HCT116 (cell line): ENCODE measurements around the gene IRAK1BP1. TPM values are rescaled to one million over a fixed set of nuclear protein-coding genes. Genes with fewer than 3 reads are reported as not detected.

Source experiments
- ATAC-seq: fragments of 200-7000 bp; cut with Tn5 transposase; 2 replicates; pipeline ENCODE4 v1.9.1; 2020; ENCODE audit warnings: mild to moderate bottlenecking, moderate library complexity
- BruUV-seq: library from RNA; stranded (reverse); fragments of 400-500 nt; replicated peaks from 2 replicates; lab custom pipeline; 2021; lab: Mats Ljungman, UMichigan
- CTCF ChIA-PET: fragments of 300-600 bp; sonication (Branson Sonifier 250); formaldehyde crosslinking; loops from one replicate; lab custom pipeline; 2021; ENCODE audit warnings: antibody characterized with exemption; lab: Charles Lee
- POLR2A ChIA-PET: fragments of 300-600, 350-600 bp; sonication (Branson Sonifier 250); formaldehyde crosslinking; loops from one replicate; lab custom pipeline; 2021; ENCODE audit warnings: antibody characterized with exemption; lab: Charles Lee
- RAD21 ChIA-PET, 2 experiments: fragments of 300-600 bp; sonication (Branson Sonifier 250); formaldehyde crosslinking; loops; one replicate each; lab custom pipeline; 2023; ENCODE audit warnings: low total read pairs in 2 of 2; ENCODE audit not compliant: uncharacterized antibody in 2 of 2, unreplicated experiment in 2 of 2, low non-redundant PET in 1 of 2; lab: Charles Lee
- DNase-seq: peaks from one replicate; pipeline ENCODE4 v3.0.0-alpha.2; 2010; ENCODE audit warnings: low read depth, low spot score
- H2AFZ ChIP-seq: fragments of 200-600 bp; shearing (Covaris generic), sonication (generic); 2 replicates; pipeline ENCODE4 v1.6.1; 2017; ENCODE audit warnings: low read depth, mixed run types, mixed read lengths, antibody characterized with exemption, low read length; ENCODE audit not compliant: poor library complexity, severe bottlenecking
- H3K27ac ChIP-seq: 2 replicates; pipeline ENCODE4 v1.5.1; 2012; ENCODE audit warnings: low read depth, low read length
- H3K27me3 ChIP-seq: fragments of 200-600 bp; sonication (generic); 2 replicates; pipeline ENCODE4 v1.6.1; 2016; ENCODE audit warnings: mixed run types, low read length, mixed read lengths; ENCODE audit not compliant: insufficient read depth
- H3K36me3 ChIP-seq, 2 experiments: fragments of 200-500 bp in 1 of 2; fragments of 200-600 bp in 1 of 2; sonication (Bioruptor generic) in 1 of 2; sonication (generic) in 1 of 2; 2 replicates each; pipeline versions ENCODE4 v1.5.1 to v1.6.1; 2014 to 2016; ENCODE audit warnings: low read length in 2 of 2, inconsistent platforms in 1 of 2, mixed read lengths in 1 of 2, mixed run types in 1 of 2; ENCODE audit not compliant: insufficient read depth in 2 of 2, control insufficient read depth in 1 of 2
- H3K4me1 ChIP-seq, 2 experiments: fragments of 200-600 bp in 1 of 2; sonication (generic) in 1 of 2; 2 replicates each; pipeline versions ENCODE4 v1.5.1 to v1.6.1; 2012 to 2017; ENCODE audit warnings: low read length in 2 of 2, inconsistent platforms in 1 of 2, mild to moderate bottlenecking in 1 of 2, mixed read lengths in 1 of 2, mixed run types in 1 of 2, moderate library complexity in 1 of 2; ENCODE audit not compliant: insufficient read depth in 2 of 2, control insufficient read depth in 1 of 2
- H3K4me2 ChIP-seq: fragments of 200-600 bp; sonication (generic); 2 replicates; pipeline ENCODE4 v1.6.1; 2017; ENCODE audit warnings: mixed run types, low read length, mixed read lengths
- H3K4me3 ChIP-seq, 2 experiments: fragments of 200-600 bp in 1 of 2; sonication (generic) in 1 of 2; replicated peaks in 1 of 2; 2 replicates each; pipeline ENCODE4 v1.5.1; 2011 to 2016; ENCODE audit warnings: low read length in 2 of 2, control low read depth in 1 of 2, low read depth in 1 of 2, mild to moderate bottlenecking in 1 of 2, mixed read lengths in 1 of 2, mixed run types in 1 of 2
- H3K79me2 ChIP-seq: fragments of 200-600 bp; sonication (generic); 2 replicates; pipeline ENCODE4 v1.6.1; 2017; ENCODE audit warnings: mild to moderate bottlenecking, mixed run types, low read length, moderate library complexity, mixed read lengths; ENCODE audit not compliant: insufficient read depth
- H3K9ac ChIP-seq: fragments of 200-600 bp; sonication (generic); 2 replicates; pipeline ENCODE4 v1.6.1; 2016; ENCODE audit warnings: low read length, mixed read lengths
- H3K9me2 ChIP-seq: fragments of 200-600 bp; sonication (generic), shearing (Covaris generic); 2 replicates; pipeline ENCODE4 v1.6.1; 2017; ENCODE audit warnings: mixed run types, mild to moderate bottlenecking, moderate library complexity; ENCODE audit not compliant: insufficient read depth
- H3K9me3 ChIP-seq, 2 experiments: fragments of 200-500 bp in 1 of 2; fragments of 200-600 bp in 1 of 2; sonication (Bioruptor generic) in 1 of 2; sonication (generic) in 1 of 2; 2 replicates each; pipeline ENCODE4 v1.6.1; 2014 to 2017; ENCODE audit warnings: low read length in 2 of 2, mixed read lengths in 2 of 2, inconsistent platforms in 1 of 2, low read depth in 1 of 2, mild to moderate bottlenecking in 1 of 2, mixed run types in 1 of 2, moderate library complexity in 1 of 2; ENCODE audit not compliant: control insufficient read depth in 1 of 2, insufficient read depth in 1 of 2
- H4K20me1 ChIP-seq: fragments of 200-600 bp; sonication (generic), shearing (Covaris generic); 2 replicates; pipeline ENCODE4 v1.6.1; 2017; ENCODE audit warnings: mixed run types, mild to moderate bottlenecking, moderate library complexity; ENCODE audit not compliant: insufficient read depth
- EZH2phosphoT487 ChIP-seq: fragments of 200-600 bp; IDR thresholded peaks from 2 replicates; pipeline ENCODE4 v1.6.1; 2018; ENCODE audit warnings: antibody characterized with exemption, borderline replicate concordance
- SRF ChIP-seq: IDR thresholded peaks from 2 replicates; pipeline ENCODE4 v1.6.1; 2012; ENCODE audit warnings: low read depth
- YY1 ChIP-seq: IDR thresholded peaks from 2 replicates; pipeline ENCODE4 v1.6.1; 2011; ENCODE audit warnings: low read length, low read depth, moderate library complexity, mild to moderate bottlenecking; ENCODE audit not compliant: insufficient replicate concordance; ENCODE audit errors: extremely low read depth
- ZFX ChIP-seq: fragments of 450-650 bp; IDR thresholded peaks from 2 replicates; pipeline ENCODE4 v1.6.1; 2017
- intact Hi-C: fragments of 100-400 bp; cut with micrococcal nuclease; formaldehyde crosslinking; loops from 2 replicates; pipeline ENCODE4 v1.10.0; 2022
- total RNA-seq: library from RNA; stranded (reverse); gene quantifications from one replicate; pipeline ENCODE4 v1.2.1, GENCODE V29; 2021; ENCODE audit not compliant: unreplicated experiment
- TF ChIP-seq, protein P1 (sequence below): IDR thresholded peaks from 2 replicates; pipeline ENCODE4 v1.6.1; 2012
- TF ChIP-seq, protein P2 (sequence below): IDR thresholded peaks from 2 replicates; pipeline ENCODE4 v1.6.1; 2012; ENCODE audit warnings: low read depth

The IRAK1BP1 gene
- total RNA-seq, 1 experiment from 2014 or later = 5.4 TPM

DNA sequence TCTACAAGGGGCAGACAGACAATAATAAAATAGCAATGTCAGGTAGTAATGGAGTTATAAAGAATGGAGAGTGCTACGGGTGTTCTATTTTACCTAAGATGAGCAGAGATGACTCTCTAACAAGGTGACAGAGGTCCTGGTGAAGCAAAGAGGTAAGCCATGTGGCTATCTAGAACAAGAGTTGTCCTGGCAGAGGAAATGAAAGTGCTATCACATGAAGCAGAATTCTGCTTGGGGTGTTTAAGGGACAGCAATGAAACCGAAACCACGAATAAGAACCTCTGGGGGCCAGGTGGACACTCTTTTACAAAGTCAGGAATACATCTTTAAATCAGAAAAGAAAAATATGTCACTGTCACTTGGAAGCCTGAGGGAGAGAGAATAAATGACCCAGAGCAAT is 37.9 kb upstream of the IRAK1BP1 start:
- CTCF ChIA-PET = no interaction called here
- H3K9me3 ChIP-seq = no peaks in the 10 kb centered on the region
- no peaks in the 10 kb centered on the region for H4K20me1 ChIP-seq
- H3K9ac ChIP-seq = no peak overlapping the region
- H3K4me2 ChIP-seq = no peak overlapping the region
- TF ChIP-seq YY1 = no peak
- TF ChIP-seq SRF = no peak
- TF ChIP-seq, protein P1, sequence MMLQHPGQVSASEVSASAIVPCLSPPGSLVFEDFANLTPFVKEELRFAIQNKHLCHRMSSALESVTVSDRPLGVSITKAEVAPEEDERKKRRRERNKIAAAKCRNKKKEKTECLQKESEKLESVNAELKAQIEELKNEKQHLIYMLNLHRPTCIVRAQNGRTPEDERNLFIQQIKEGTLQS = no peak
- no peak for TF ChIP-seq EZH2phosphoT487
- TF ChIP-seq, protein P2, sequence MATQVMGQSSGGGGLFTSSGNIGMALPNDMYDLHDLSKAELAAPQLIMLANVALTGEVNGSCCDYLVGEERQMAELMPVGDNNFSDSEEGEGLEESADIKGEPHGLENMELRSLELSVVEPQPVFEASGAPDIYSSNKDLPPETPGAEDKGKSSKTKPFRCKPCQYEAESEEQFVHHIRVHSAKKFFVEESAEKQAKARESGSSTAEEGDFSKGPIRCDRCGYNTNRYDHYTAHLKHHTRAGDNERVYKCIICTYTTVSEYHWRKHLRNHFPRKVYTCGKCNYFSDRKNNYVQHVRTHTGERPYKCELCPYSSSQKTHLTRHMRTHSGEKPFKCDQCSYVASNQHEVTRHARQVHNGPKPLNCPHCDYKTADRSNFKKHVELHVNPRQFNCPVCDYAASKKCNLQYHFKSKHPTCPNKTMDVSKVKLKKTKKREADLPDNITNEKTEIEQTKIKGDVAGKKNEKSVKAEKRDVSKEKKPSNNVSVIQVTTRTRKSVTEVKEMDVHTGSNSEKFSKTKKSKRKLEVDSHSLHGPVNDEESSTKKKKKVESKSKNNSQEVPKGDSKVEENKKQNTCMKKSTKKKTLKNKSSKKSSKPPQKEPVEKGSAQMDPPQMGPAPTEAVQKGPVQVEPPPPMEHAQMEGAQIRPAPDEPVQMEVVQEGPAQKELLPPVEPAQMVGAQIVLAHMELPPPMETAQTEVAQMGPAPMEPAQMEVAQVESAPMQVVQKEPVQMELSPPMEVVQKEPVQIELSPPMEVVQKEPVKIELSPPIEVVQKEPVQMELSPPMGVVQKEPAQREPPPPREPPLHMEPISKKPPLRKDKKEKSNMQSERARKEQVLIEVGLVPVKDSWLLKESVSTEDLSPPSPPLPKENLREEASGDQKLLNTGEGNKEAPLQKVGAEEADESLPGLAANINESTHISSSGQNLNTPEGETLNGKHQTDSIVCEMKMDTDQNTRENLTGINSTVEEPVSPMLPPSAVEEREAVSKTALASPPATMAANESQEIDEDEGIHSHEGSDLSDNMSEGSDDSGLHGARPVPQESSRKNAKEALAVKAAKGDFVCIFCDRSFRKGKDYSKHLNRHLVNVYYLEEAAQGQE = no peak
- no peak for TF ChIP-seq ZFX
- TF ChIP-seq, all 23 proteins: peak for 0
- no peak overlapping the region for H2AFZ ChIP-seq
- BruUV-seq = no TSS peak
- H3K4me3 ChIP-seq = no peak overlapping the region
- H3K27ac ChIP-seq = no peak overlapping the region
- RAD21 ChIA-PET = no interaction called here
- no peak for DNase-seq
- H3K4me1 ChIP-seq = no peaks in the 10 kb centered on the region
- no peaks in the 10 kb centered on the region for H3K27me3 ChIP-seq
- ATAC-seq = no peak
- H3K9me2 ChIP-seq = no peaks in the 10 kb centered on the region
- H3K36me3 ChIP-seq = no peaks in the 10 kb centered on the region
- POLR2A ChIA-PET = no interaction called here
- no peaks in the 10 kb centered on the region for H3K79me2 ChIP-seq
- intact Hi-C loops = no loop called here
